Vagina (tissue), 2 donors: ENCODE measurements around the gene ASPG.

ENCODE experiments used
- CTCF ChIP-seq, 3 experiments: fragments of 450-650 bp in 2 of 3; fragments of 200-600 bp in 1 of 3; sonication (generic) in 1 of 3; IDR thresholded peaks; one replicate each; pipeline ENCODE4 v1.5.1; 2017 to 2019; ENCODE audit warnings: antibody characterized with exemption in 3 of 3, mild to moderate bottlenecking in 2 of 3, moderate library complexity in 2 of 3
- POLR2A ChIP-seq, 2 donors: fragments of 450-650 bp; IDR thresholded peaks; one replicate each; pipeline ENCODE4 v1.6.1; 2017; ENCODE audit warnings: antibody characterized with exemption in 2 of 2, mild to moderate bottlenecking in 2 of 2, moderate library complexity in 2 of 2
- POLR2AphosphoS5 ChIP-seq, 2 donors: sonication (generic); formaldehyde crosslinking; IDR thresholded peaks; one replicate each; pipeline ENCODE4 v1.9.0; 2017; ENCODE audit warnings: antibody characterized with exemption in 2 of 2, mild to moderate bottlenecking in 2 of 2, low read depth in 1 of 2; ENCODE audit not compliant: insufficient read depth in 1 of 2

GRCh38 chr14:104125011-104125410 lies 39.5 kb downstream of the ASPG start:
- TF ChIP-seq POLR2AphosphoS5 (IDR thresholded peaks at IDR 0.05; ENCODE audit: insufficient read depth in 1 of 2, low read depth in 1 of 2) (no peak), CTCF (IDR thresholded peaks at IDR 0.05) (no peak), POLR2A (IDR thresholded peaks at IDR 0.05) (no peak)
